ENCODE measurements around the gene GPR55. TPM values are rescaled to one million over a fixed set of nuclear protein-coding genes. Genes with fewer than 3 reads are reported as not detected.

GPR55 gene
- total RNA-seq, 1 donor from 2014 or later = 0.20 TPM

DNA sequence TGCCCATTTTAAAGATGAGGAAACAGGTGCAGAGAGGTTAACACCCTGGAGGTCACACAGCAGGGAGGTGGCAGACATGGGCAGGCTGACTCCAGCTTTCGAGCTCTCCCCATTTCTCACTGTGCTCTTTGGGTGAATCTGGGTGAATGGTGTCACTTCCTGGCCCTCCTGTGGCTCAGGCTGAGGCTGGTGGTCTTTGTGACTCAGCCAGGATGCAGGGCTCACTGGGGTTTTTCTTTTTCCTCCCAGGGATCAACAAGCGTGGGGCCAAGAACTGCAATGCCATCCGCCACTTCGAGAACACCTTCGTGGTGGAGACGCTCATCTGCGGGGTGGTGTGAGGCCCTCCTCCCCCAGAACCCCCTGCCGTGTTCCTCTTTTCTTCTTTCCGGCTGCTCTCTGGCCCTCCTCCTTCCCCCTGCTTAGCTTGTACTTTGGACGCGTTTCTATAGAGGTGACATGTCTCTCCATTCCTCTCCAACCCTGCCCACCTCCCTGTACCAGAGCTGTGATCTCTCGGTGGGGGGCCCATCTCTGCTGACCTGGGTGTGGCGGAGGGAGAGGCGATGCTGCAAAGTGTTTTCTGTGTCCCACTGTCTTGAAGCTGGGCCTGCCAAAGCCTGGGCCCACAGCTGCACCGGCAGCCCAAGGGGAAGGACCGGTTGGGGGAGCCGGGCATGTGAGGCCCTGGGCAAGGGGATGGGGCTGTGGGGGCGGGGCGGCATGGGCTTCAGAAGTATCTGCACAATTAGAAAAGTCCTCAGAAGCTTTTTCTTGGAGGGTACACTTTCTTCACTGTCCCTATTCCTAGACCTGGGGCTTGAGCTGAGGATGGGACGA is 47.1 kb downstream of the GPR55 start:
- no peak for ATAC-seq

DNA sequence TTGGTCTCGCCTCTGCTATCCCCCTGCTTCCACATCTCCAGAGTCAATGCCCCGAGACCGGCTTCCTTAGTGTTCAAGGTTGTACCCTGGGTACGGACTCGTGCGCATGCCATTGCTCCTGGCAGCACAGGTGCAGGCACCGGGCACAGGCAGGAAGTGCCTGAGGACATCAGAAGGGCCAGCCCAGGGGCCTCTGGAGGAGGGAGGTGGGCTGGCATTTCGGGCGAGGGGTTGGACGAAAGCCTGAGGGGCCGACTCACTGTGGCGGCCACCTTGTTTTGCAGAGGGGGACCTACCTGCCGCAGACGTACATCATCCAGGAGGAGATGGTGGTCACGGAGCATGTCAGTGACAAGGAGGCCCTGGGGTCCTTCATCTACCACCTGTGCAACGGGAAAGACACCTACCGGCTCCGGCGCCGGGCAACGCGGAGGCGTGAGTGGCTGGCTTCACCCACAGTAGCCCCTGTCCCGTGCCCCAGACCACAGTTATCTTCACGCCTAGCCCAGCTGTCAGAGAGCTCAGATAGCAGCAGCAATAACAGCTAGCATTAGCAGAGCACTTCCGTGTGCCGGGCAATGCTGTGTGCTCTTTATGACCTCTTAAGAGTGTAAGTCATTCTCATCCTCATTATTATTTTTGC is 47.8 kb downstream of the GPR55 start:
- ATAC-seq = no peak

DNA sequence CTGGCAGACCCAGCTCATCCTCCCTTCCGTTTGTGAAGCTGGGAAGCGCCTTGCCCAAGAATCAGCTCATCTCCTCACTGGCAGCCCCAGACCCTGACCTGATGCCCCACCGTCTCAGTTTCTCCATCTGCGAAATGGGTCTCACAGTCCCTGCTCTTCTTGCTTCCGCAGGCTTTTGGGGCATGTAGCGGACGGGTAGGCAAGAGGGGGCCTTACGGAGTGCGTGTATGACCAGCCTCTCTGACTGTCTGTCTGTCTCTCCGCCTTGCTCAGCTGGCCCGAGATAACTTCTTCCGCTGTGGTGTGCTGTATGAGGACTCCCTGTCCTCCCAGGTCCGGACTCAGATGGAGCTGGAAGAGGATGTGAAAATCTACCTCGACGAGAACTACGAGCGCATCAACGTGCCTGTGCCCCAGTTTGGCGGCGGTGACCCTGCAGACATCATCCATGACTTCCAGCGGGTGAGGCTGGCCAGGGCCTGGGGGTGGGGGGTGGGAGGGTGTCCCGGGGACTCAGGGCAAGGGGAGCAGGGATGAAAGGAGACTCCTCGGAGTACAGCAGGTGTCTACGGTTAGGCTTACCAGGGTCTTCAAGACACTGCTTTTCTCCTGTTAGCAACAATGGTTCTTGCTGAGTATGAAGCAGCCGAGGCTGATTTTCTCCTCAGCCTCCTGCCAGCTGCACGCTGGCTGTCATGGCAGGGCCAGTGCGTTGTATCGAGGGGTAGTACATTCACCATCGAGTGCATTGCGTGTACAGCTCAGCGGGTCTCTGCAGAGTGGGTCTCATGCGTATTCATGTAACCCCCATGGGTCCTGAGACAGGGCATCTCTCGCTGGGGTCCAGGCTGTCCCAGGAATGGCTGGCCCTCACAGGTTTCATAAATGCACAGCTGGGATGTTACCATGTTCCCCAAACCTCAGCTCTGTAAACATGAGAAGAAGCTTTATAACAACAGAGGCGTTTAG is 49.4 kb downstream of the GPR55 start:
- no peak for ATAC-seq

DNA sequence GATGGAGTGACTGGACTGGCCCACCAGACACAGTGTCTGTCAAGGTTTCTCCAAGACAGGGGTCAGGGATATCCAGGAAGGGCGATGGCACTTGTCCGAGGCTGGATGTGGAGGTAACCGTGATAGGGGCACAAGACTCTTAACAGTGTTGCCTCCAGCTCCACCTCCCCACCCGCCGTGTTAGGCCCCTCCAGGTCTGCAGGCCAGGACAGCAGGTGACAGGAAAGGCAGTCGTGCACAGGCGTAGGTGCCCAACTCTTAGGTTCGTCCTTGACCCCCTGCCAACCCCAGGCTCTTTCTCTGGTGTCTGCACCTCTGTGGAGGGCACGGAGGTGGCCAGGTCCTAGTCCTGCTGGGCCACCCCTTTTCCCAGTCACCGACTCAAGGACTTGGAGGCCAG is 50.2 kb downstream of the GPR55 start:
- no peak for ATAC-seq

DNA sequence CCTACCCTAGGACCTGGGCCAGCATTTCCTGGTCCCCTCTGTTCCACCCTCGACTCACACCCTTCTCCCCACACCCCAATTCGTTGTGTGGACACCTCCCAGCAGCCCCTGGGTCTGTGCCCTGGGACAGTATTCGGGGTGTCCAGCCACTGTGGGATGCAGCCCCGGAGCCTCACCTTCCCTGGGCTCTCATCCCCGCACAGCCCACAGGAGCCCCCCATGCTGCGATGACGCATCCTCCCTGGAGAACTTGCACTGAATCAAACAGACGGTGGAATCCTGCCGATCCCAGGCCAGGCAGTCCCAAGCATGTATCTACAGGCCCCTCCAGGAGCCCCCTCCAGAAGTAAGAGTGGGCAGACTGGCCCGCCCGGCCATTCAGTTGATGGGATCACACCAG is 50.6 kb downstream of the GPR55 start:
- no peak for ATAC-seq

DNA sequence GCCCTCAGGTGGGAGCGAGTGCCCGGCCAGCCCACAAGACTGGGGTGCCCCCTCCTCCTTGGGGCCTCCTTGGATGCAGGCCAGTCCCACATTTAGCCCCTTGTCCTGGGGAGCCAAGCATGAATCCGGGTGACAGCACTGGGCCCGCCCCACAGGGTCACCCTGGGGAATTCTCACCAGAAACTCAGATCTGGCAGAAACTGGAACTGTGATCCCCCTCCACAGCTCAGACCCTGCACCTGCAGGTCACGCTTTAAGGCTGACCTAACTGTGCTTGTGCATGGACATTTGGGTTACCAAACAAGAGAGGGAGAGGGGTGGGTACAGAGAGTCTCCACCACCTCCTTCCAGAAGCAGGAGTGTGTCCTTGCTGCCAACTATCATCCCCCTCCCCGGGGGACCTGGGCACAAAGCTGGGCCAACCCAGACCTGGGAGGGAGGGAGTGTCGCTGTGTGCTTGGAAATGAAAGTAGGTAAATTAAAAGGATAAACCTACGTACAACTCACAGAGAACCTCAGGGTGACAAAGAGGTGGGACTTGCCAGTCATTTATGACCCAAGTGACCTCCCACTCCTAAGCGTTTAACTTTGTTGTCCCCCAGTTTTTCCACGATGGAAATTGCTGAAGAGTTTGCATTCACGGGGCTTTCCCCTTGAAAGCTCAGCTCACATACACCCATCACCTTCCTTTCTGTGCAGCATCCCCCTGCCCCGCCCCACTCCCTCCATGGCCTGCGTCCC is 51.2 kb downstream of the GPR55 start:
- peak; percentile 46 for ATAC-seq

DNA sequence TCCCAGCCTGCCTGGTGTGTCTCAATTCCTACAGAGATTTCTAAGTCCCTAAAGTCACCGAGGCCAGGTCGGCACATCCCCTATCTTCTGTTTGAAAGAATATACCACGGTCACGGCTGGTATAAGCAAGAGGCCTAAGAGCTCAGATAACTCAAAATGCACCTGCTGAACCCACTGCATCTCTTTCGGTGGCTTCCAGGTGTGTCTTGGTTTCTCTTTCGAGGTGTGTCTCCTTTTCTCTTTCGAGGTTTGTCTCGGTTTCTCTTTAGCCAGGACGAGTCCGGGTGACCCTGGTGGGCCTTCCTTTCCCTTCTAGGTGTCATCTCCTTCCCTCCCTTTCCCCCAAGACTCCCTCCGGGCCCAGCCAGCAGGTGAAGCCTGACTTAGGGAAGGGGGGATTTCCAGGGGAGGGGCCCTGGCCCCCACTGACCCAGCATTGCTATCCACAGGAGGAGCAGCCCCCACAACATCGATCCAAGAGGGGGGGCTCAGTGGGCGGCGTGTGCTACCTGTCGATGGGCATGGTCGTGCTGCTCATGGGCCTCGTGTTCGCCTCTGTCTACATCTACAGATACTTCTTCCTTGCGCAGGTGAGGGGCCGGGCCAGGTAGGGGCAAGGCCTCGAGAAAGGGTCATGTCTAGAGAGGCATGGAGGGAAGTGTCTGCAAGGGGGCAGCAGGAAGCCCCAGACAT is 51.9 kb downstream of the GPR55 start:
- ATAC-seq = no peak

DNA sequence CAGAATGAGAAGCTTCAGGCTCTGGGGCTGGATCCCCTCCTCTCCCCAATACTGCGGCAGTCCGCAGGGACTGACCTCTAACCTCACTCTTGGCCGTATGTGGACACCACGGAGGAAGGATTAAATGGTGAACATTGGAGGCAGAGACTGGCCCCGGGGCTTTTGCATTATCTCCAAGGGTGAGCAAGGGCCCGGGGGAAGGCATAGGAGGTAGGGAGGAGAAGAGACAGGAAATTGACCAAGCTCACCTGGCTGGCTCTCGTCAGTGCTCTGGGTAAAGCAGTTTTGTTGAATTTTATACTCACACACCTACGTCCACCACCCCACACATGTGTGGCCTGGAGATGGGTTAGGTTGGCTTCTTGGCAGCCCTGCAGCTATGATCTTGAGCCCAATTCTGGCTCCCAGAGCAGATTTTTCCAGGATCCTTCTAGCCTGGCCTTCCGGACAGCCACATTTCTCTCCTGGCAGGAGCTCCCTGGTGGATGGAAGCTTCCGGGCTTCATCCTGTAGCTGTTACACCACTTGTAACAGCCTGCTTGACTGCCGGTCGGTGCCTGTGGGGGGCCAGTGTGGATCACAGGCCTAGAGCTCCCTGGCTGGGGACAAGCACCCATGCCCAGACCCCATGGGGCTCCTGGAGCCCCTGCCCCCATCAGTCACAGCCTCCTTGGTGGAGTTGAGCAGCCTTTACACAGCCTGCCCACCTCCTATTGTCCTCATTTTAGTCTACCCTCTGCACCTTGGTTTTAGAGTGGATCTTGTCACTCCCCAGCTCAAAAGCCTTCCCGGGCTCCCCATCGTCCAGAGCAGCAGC is 52.7 kb downstream of the GPR55 start:
- no peak for ATAC-seq

DNA sequence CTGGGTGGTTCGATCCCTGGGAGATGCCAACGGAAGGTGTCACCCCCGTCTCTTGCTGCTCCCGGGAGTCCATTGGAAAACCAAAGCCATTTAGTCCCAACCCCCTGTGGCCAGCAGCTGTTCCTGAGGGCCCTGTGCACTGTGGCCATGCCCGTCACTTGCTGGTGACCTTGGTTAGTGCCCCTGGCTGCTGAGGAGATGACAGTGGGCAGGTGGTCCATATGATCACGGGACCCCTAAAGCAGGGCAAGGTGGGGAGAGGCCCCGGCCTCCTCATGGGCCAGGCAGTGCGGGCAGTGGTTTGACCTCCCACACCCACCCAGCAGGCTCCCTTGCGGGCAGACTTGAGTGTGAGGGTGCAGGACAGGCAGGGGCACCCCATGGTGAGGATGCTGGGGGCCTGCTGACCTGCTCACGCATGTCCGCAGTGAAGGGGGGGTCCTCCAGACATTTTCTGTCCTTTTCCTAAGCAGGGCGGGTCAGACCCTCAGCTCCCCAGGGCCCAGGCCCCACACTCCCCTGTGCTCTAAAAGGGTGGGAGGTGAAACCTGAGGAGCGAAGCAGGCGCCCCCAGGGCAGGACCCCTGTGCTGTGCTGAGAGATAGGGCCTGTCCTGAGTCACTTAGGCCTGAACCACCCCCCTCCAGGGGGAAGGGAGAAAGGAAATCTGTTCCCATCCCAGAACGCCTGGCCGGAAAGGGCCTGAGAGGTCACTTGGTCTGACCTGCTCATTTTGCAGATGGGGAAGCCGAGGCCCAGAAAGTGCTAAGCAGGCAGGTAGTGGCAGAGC is 53.5 kb downstream of the GPR55 start:
- no peak for ATAC-seq

DNA sequence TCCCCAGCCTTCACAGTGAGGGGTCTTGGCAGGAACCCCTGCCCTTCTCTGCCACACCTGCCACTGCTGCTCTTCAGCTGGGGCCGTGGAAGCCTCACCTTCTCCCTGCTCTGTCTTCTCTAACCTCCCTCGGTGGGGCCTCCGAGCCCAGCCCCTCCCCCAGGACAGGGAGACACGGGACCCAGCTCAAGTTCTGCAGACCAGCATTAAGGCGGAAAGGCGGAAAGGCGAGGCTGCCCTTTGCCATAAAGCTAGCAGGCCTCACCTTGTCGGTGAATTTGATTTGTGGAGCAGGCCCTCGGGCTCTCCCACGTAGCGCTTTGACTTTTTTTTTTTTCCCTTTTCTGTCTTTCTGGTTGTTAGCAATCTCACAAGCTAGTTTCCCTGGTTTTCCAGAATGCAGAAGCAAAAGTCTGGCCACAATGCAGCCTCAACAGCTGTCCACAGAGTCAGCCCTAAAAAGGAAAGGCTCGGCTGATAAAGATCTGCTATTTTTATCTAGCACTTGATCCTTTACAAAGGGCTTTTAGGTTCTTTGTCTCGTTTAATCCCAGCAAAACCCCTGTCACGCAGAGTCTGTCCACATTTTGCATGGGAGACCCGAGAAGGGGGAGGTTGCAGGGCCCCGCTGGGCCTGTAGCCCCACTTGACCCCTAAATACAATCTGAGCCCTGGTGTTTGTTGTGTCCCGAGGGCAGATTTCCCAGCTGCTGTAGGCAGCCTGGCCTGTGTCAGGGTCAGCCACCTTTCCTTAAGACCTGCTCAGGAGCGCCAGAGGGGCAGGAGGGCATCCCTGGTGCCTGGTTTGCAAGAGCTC is 54.3 kb downstream of the GPR55 start:
- no peak for ATAC-seq

DNA sequence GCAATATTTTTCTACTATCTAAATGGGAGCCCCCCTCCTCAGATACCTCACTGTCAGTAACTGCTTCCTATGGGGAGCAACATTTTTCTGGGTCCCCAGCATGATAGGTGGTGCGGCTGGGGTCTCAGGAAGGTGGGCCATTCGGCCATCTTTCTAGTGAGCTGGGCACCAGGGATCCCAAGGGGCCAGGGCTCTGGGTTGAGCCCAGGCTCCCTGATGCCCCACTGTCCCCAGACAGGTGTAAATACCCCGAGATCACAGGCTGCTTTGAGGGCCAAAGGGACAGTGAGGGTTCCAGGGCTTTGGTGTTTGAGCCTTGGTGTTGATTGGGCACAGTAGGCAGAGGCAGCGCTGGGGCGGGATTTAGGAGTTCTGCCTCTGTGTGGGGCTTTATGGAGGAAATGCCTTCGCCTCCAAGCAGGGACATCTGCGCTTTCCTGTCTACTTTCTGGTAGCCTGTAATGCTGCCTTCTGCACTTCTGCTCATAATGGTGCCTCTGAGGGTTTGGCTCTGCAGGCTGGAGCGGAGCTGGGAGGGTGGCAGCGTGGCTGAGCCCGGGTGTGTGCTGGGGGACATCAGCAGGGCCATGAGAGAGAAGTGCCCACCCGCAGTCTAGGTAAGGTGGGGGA is 55.0 kb downstream of the GPR55 start:
- ATAC-seq = no peak

DNA sequence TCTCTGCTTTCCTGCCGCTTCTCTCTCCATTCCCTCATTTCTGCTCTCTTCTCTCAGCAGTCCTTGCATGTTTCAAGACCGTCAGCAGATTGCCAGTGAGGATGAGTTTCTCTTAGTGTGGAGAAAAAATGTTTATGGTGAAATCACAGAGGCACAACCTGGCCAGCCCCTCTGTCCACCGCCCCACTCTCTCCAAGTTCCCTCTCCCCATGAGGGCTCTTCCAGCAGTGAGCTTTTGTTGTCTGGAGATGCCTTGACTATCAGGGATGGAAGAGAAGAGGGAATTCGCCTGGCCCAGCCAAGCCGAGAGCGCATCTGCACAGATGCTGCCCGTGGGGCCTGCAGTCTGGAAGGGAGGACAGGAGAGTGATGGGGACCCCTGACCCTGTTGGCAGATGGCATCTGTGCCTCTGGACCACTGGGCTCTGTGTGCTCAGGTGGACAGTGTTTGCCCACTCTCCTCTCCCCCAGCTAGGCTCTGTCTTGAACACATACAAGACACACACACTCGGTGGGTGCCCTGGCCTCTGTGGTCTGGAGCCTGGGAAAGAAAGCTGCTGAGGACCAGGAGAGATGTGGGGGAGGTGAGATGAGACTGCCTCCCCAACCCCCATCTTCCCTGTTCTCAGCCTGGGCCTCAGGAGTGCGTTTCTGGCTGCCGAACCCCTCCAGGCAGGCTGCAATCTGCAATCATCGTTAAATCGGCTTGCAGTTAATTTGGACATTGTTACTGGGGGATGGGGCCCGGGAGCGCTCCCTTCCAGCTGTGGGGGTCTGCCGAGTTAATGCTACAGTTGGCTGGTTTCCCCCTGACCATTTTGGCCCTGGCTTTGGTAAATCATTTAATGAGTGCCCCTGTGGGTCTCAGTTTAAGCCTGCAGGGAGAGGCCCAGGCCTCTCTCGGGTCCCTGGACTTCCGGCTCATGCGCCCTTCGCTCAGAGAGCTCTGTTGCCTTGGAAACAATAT is 55.8 kb downstream of the GPR55 start:
- ATAC-seq = no peak

DNA sequence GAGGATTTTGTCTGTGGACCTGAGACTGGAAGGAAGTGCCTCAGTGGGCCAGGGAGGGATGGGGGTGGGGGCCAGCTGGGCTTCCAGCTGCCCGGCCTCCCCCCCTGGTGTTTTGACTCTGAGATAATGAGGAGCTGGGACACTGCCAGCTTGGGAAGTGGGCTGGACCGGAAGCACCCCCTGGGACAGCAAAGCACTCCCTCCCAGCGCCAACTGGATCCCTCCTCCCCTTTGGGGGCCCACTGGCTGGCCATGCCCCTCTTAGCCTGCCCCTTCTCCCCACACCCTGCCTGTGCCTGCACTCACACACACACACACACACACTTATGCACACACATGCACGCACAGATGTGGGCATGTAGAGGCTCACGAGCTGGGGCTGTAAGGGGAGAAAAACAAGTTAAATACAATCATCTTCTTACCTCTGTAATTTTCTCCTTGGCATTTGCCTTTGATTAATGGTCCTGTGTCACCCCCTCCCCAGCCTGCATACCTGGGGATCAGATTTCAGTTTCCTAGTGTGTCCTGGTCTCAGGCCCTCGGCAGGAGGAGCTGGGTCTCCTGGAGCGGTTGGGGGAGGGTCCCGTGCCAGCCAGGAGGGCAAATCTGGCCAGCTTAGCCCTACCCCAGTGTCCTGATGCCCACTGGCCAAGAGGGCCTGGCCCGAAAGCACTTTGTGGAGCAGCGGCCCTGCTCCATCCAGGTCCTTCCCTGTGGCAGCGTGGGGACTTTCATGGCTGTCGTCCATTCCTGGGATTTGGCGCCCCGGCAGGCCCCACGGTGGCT is 56.7 kb downstream of the GPR55 start:
- ATAC-seq = no peak

DNA sequence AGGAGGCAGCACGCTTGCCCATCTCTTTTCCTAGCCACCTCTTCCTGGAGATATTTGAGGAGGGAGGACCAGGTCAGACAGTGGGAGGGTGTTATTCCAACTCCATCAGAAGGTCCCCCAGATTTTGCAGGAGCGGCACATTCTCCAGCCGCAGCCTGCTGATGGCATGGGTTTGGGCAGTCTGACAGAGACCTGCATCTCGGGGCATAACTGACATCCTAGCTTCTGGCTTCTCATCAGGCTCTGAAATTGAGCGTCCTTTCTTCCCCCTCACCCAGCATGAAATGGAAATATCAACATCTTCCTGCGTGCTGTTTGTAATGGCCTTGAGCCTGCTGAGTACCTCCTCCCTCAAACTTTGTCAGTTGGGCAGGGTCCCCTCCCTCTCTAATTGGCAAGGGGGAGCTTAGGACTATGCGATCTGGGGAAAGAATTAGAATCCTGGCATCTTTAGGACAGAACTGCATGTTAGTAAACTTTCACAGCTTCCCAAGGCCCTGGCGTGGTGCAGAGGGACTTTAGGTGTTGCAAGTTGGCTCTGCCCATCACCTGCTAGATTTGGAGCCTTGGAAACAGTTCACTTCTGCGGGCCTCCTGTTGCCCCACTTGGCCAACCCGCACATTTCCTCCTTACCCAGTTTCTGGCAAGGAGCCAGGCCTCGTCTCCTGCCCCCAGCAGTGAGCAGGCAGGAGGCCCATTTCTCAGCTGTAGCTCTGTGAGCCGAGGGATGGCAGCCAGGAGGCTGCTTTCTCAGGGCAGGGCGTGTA is 58.1 kb downstream of the GPR55 start:
- no peak for ATAC-seq
